K562 (cell line): ENCODE results near the gene HERC5. TPM values are rescaled to one million over a fixed set of nuclear protein-coding genes. Genes with fewer than 3 reads are reported as not detected.
A peak's percentile ranks its signal among the peaks of the same experiment; 100 is the strongest.

Experiments used
- BRD4 ChIP-seq: fragments of 200-600 bp; sonication (generic); IDR thresholded peaks from 2 replicates; pipeline ENCODE4 v1.6.1; 2017; ENCODE audit warnings: inconsistent platforms
- ETS2 ChIP-seq: IDR thresholded peaks from 2 replicates; pipeline ENCODE4 v1.6.1; 2016; ENCODE audit warnings: borderline replicate concordance, missing genetic modification characterization, mild to moderate bottlenecking, moderate library complexity, missing compliant biosample characterization; ENCODE audit not compliant: poor library complexity, severe bottlenecking
- FOXK1 ChIP-seq: sonication (generic); formaldehyde crosslinking; IDR thresholded peaks from 2 replicates; pipeline ENCODE4 v1.8.0; 2022; ENCODE audit warnings: missing genetic modification reagents, mild to moderate bottlenecking, borderline replicate concordance
- FOXP4 ChIP-seq: sonication (generic); formaldehyde crosslinking; IDR thresholded peaks from 2 replicates; pipeline ENCODE4 v1.8.0; 2022; ENCODE audit warnings: mild to moderate bottlenecking, missing genetic modification reagents, borderline replicate concordance
- FUS ChIP-seq: fragments of 200-400 bp; formaldehyde crosslinking; optimal IDR thresholded peaks from 2 replicates; pipeline ENCODE3; 2017; ENCODE audit warnings: low read depth, low read length
- HBP1 ChIP-seq: fragments of 450-650 bp; formaldehyde crosslinking; IDR thresholded peaks from 2 replicates; pipeline ENCODE4 v1.4.0; 2022; ENCODE audit warnings: missing genetic modification characterization
- HNRNPLL ChIP-seq: fragments of 200-400 bp; formaldehyde crosslinking; IDR thresholded peaks from 2 replicates; pipeline ENCODE4 v1.6.1; 2017; ENCODE audit warnings: low read length, low read depth, mild to moderate bottlenecking; ENCODE audit not compliant: poor library complexity, severe bottlenecking
- KAT8 ChIP-seq: fragments of 450-650 bp; IDR thresholded peaks from 2 replicates; pipeline ENCODE4 v1.6.1; 2016; ENCODE audit warnings: low read depth, mild to moderate bottlenecking
- KLF10 ChIP-seq: fragments of 250-450 bp; sonication (Bioruptor Pico); IDR thresholded peaks from 2 replicates; pipeline ENCODE4 v1.6.1; 2021; ENCODE audit warnings: matching md5 sums
- L3MBTL2 ChIP-seq: fragments of 450-650 bp; IDR thresholded peaks from 2 replicates; pipeline ENCODE4 v1.6.1; 2016; ENCODE audit warnings: mild to moderate bottlenecking, moderate library complexity
- MAFK ChIP-seq: IDR thresholded peaks from 2 replicates; pipeline ENCODE4 v1.6.1; 2011; ENCODE audit warnings: low read length, improper control_type of control experiment
- POLR2H ChIP-seq: IDR thresholded peaks from 2 replicates; pipeline ENCODE4 v1.6.1; 2016; ENCODE audit warnings: missing genetic modification characterization, low read depth, mild to moderate bottlenecking, control low read depth, missing compliant biosample characterization, moderate library complexity
- ZNF134 ChIP-seq: fragments of 250-450 bp; sonication (Bioruptor Pico); conservative IDR thresholded peaks from 2 replicates; pipeline ENCODE4 v1.4.0; 2020
- ZNF316 ChIP-seq: fragments of 450-650 bp; IDR thresholded peaks from 2 replicates; pipeline ENCODE4 v1.6.1; 2016
- ZNF407 ChIP-seq: fragments of 450-650 bp; IDR thresholded peaks from 2 replicates; pipeline ENCODE4 v1.6.1; 2016; ENCODE audit warnings: low read depth
- ZNF41 ChIP-seq: fragments of 250-450 bp; sonication (Bioruptor Pico); conservative IDR thresholded peaks from 2 replicates; pipeline ENCODE4 v1.4.0; 2020; ENCODE audit warnings: mild to moderate bottlenecking
- ZNF586 ChIP-seq: fragments of 450-650 bp; formaldehyde crosslinking; conservative IDR thresholded peaks from 2 replicates; pipeline ENCODE4 v1.4.0; 2020; ENCODE audit warnings: mild to moderate bottlenecking, moderate library complexity
- polyA plus RNA-seq, 8 experiments: library from polyadenylated mRNA; depleted of rRNA in 4 of 8; stranded (reverse) in 5 of 8; unstranded in 3 of 8; fragments of >200 nt; fragmentation: Nextera tagmentation in 2 of 8; fragmentation: Illumina TruSeq in 1 of 8; extraction: Ambion mirVana in 2 of 8; extraction: Trizol in 1 of 8; gene quantifications; 2 replicates each; pipeline versions ENCODE4 v1.2.1 to v1.2.3, GENCODE V29; 2011 to 2014; ENCODE audit warnings: inconsistent platforms in 1 of 8, missing spikeins in 1 of 8
- total RNA-seq, 7 experiments: library from RNA; depleted of rRNA in 6 of 7; stranded (reverse); fragments of >200 nt in 6 of 7; fragmentation: Illumina TruSeq in 2 of 7; extraction: Trizol in 2 of 7; gene quantifications; 2 replicates each; pipeline versions ENCODE4 v1.2.1 to v1.2.3, GENCODE V29; 2011 to 2021; ENCODE audit warnings: low replicate concordance in 1 of 7

Gene HERC5
- total and polyA plus RNA-seq, 9 of the 15 experiments (the other 6 are each of a cell fraction or from before 2014, with no cell fraction given), result 0.18 TPM; not detected in 8

- TF ChIP-seq ZNF407 (no peak), MAFK (no peak), ZNF586 (CRISPR knock-in tag) (no peak), HNRNPLL (no peak), ZNF134 (CRISPR knock-in tag) (0 out of 2 replicates have a peak, but pooled peaks have one; percentile 37), L3MBTL2 (peak; percentile 87), ETS2 (no peak), FUS (peak; percentile 49), ZNF41 (CRISPR knock-in tag) (no peak), FOXP4 (CRISPR knock-in tag) (peak; percentile 60; the same call in 1 of the 2 replicates), KAT8 (no peak), BRD4 (no peak), HBP1 (CRISPR knock-in tag) (no peak), KLF10 (CRISPR knock-in tag) (no peak), POLR2H (tag) (peak; percentile 9), ZNF316 (no peak), FOXK1 (CRISPR knock-in tag) (0 out of 2 replicates have a peak, but pooled peaks have one; percentile 73)
Observed at GRCh38 chr4:88523325-88524129, 66.6 kb downstream of the HERC5 start, which contains the start of gene PYURF (continued).
